Epithelial cell of esophagus (primary cell): ENCODE results near the gene HPSE.

ENCODE experiments used
- DNase-seq: peaks from one replicate; pipeline ENCODE4 v3.0.0; 2010; ENCODE audit warnings: low read depth
- H3K4me3 ChIP-seq: 2 replicates; pipeline ENCODE4 v1.5.1; 2011; ENCODE audit warnings: mild to moderate bottlenecking, low read length, control low read depth
- TF ChIP-seq, protein P1 (sequence below): IDR thresholded peaks from 2 replicates; pipeline ENCODE4 v1.5.1; 2011; ENCODE audit warnings: low read depth, mild to moderate bottlenecking, low read length, control low read depth, inconsistent platforms; ENCODE audit not compliant: insufficient read depth; ENCODE audit errors: missing control alignments

The HPSE gene

DNA sequence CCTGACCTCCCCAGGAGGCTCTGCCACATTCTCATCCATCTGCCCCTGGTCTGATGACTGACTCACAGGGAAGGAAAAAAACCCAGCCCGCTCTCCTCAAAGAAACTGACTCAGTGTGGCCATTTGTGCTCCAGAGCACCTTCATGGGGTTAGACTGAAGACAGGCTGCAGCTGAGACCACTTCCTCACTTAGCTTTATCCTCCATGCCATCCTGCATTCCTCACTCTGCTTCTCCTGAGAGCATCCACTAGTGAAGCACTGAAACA, 35.9 kb upstream of the HPSE start:
- TF ChIP-seq, protein P1, sequence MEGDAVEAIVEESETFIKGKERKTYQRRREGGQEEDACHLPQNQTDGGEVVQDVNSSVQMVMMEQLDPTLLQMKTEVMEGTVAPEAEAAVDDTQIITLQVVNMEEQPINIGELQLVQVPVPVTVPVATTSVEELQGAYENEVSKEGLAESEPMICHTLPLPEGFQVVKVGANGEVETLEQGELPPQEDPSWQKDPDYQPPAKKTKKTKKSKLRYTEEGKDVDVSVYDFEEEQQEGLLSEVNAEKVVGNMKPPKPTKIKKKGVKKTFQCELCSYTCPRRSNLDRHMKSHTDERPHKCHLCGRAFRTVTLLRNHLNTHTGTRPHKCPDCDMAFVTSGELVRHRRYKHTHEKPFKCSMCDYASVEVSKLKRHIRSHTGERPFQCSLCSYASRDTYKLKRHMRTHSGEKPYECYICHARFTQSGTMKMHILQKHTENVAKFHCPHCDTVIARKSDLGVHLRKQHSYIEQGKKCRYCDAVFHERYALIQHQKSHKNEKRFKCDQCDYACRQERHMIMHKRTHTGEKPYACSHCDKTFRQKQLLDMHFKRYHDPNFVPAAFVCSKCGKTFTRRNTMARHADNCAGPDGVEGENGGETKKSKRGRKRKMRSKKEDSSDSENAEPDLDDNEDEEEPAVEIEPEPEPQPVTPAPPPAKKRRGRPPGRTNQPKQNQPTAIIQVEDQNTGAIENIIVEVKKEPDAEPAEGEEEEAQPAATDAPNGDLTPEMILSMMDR = no peak
- DNase-seq = peak; percentile 25

GRCh38 chr4:83369831-83370639, 35.4 kb upstream of the HPSE start:
- no peak overlapping the region for H3K4me3 ChIP-seq
- no peak for DNase-seq
- TF ChIP-seq, protein P1 = no peak

More for the DNA sequence above, 35.9 kb upstream of the HPSE start:
- no peak overlapping the region for H3K4me3 ChIP-seq

- peak; percentile 59 for DNase-seq
- H3K4me3 ChIP-seq = no peak overlapping the region
- TF ChIP-seq, protein P1 = no peak
Measured at GRCh38 chr4:83364312-83364711, 29.7 kb upstream of the HPSE start.

- peak; percentile 50 for DNase-seq
- TF ChIP-seq, protein P1 = peak; percentile 44
- H3K4me3 ChIP-seq = no peak overlapping the region
Measured at GRCh38 chr4:83362492-83363329, 28.1 kb upstream of the HPSE start.

DNA sequence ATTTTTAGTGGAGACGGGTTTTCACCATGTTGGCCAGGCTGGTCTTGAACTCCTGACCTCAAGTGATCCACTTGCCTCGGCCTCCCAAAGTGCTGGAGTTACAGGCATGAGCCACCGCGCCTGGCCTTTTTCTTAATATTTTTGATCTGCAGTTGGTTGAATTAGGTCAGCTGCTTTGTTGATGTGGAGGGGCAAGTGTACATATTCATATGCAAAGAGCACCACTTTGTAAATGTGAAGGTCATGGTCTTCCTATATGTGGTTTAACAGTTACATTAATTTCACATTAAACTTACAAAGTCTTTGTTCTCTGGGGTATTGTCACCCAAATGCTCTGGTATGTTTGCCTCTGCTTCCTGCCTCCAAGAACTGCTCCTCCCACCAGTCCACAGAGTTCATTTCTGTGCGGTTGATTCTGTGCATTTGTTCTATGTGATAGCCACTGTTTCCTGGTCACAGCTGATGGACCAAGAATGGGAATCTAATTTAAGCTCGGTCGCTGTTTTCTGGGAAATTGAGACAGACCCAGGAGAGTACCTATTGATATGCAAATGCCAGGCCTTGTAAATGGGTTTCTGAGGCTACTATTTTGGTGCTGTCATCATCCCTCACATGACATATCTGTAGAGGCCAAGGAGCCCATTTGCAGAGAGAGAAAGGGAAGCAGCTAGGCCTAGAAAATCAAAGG, 26.9 kb upstream of the HPSE start:
- TF ChIP-seq, protein P1 = no peak
- no peak overlapping the region for H3K4me3 ChIP-seq
- no peak for DNase-seq

DNA sequence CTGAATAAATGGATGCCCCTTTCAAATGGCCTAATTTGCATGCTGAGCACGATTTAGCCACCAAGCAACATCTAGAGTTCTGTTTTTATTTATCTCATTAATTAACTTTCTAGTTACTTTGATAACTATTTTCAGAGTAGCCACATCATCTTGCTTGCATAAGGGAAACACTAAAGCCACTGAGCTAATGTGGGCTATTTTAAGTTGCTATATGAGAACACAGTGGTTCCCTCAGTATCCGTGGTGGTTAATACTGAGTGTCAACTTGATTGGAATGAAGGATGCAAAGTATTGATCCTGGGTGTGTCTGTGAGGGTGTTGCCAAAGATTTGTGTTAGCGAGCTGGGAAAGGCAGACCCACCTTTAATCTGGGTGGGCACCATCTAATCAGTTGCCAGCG, 25.4 kb upstream of the HPSE start:
- no peak overlapping the region for H3K4me3 ChIP-seq
- DNase-seq = no peak
- TF ChIP-seq, protein P1 = no peak
